OCI-M1 (cell line): ENCODE data around the gene CST4.
"Not testable (repeated sequence)": the region's sequence is repeated elsewhere in the genome, so short reads cannot be mapped to it uniquely, and the experiment has no call there.

Source experiments
- DNase-seq: peaks from one replicate; lab custom pipeline; 2025; lab: John Stamatoyannopoulos, UW

Gene CST4

DNA sequence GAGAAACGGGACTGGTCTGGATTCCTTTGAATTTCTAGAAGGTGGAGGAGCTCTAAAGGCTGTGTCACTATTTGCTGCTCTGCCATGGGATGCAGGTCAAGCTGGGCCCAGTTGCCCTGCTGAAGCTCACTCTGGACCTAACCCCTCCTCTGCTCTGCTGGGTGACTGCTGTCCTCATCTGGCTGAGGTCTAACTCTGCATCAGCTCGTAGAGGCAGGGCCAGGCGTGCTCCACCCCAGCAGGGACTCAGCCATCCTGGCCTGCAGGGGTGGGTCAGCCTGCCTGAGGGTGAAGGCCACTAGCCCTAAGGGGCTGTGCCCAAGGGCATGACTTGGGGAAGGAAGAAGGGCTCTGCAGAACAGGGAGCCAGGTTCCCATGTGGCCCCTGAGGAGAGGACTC lies 852 bp downstream of the CST4 start:
- DNase-seq = no peak

DNA sequence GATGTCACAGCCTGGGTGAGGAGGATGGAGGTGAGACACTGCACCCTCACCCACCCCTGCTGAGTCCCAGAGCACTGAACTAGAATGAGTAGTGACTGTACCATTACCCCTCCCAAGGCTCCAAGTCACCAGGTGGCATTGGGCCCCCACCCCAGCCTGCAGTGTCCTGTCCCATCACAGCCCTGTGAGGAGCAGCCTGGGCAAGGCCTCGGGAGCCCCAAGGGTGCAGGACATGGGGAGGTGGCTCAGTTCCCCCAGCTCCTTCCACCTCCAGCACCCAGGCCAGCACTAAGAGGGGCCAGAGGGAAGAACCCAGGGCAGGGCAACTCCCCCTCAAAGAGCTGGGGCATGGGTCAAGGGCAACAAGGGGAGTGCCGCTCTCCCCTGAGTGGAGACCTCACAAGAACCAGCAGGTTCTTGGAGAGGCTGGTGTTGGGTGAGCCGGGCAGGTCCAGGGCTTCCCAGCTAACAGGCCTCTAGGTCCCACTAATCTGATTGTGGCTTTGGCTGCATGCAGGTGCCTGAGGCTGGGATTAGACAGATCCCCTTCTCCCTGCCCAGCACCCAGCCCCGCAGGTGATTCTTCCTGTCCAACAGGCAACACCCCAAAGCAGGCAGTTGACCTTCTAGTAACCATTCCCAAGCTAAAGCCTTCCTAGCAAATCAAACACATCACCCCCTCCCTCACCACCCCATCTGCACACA lies 2.6 kb downstream of the CST4 start:
- DNase-seq = no peak

DNA sequence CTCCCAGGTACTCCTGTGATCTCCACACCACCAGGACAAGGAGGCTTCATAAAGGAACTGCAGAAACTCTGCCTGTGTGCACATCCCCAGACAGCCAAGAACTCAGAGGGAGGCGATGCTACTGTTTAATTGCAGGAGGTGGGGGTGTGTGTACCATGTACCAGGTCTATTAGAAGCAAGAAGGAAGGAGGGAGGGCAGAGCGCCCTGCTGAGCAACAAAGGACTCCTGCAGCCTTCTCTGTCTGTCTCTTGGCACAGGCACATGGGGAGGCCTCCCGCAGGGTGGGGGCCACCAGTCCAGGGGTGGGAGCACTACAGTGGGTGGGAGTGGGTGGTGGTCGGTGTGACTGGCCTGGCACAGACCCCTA lies 3.3 kb downstream of the CST4 start:
- DNase-seq = not testable (repeated sequence)

DNA sequence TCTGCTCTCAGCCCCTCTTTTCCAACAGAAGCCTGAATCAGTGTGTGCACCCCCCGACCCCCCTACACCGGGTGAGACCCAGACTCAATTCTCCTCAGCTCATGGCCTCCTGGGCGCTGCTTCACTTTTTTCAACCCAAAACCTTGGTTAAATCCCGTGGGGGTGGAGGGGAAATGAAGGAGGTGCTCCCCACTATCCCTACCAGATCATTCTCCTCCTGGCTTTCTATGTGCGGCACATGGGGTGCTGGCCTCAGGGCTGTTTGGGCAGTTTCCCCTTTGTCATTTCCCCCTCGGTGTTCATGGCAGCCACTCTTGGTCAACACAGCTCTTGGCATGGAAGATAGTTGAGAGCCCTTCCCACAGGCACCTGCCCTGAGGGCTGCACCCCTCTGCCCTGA lies 4.6 kb downstream of the CST4 start:
- DNase-seq = no peak

DNA sequence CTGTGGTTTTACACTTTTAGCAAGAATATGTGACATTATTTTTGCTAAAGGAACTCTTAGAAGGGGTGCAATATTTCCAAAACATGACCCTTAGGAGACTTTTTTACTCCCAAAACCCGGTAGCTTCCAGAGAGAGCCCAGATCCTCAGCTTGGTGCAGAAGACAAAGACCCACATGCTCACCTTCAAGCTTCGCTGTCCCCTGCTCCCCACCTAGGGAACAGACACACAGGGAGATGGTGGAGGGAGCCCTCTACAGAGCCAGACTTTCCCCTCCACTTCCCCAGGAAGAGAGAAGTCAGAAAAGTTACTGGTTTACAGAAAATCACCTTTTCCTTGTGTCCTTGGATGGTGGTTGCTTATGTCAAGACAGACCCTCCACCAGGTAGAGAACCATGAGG lies 5.0 kb downstream of the CST4 start:
- no peak for DNase-seq

DNA sequence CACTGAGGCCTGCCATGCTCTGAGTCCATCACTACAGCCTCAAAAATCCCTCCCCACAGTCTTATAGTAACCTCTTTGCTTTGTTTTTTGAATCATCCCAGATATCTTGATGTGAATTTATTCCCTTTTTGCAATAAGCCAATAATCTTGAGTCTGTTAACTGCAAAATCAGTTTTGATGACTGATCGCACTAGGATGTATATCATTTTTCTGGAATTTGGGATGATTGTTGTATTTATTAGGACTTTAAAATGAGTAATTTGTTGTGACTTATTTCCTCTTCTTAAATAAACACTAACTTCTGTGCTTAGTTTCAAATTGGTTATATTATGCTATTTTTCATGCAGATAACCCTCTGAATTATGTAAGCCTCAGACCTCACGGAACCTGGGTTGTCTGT lies 5.6 kb downstream of the CST4 start:
- no peak for DNase-seq

DNA sequence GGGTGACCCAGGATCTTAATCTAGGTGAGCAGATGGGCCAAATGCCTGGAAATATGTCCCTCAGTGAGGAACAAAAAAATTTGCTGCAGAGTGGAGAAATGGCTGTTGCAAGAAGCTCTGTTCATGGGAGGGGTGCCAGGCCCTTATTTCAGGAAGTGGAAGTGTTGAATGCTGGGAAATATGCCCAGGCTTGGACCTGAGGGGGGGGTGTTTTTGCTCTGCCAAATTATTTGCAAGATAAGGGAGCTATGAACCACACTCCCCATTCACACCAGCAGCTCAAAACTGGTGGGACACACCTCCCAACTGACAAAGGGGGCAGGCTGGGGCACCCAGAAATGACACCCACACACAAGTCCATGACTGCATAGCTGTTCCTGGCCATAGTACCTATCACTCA lies 8.7 kb downstream of the CST4 start:
- peak; percentile 12 for DNase-seq

DNA sequence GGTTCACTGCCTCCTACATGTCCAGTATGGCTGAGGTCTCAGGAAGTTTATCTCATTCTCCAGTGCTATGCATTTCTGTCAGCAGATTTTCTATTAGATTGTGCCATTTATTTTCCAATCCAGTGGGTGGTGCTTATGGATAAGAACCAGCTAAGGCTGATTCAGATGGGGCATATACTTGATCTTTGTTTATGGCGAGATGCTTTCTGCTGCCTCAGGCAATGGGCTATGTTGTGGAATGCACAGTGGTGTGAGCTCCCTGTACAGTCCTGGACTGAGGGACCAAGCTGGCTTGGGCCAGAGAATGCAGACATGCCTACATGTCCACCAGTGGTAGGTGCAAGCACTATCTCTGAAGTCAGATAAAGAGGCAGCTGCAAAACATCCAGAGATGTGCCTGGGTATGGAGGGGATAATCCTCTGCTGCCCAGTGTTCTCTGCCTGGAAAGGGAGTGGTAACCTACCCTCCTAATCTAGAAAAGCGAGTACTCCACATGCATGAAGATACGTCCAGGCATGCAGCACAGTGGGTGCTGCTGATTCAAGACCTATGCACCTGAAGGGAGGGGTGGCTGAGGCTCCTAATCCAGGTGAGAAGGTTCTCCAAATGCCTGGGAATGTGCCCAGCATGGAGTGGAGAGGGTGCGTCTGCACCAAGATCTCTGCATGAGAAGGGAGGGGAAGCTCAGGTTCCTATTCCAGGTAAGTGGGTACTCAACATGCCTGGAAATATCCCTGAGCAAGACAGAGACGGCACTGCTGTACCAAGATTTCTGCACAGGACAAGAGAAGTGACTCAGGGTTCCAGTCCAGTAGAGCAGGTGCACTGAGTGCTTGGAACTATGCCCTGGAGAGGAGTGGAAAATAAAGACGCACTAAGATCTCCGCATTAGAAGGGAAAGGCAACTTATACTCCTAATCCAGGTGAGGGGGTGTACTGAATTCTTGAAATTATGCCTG lies 9.4 kb downstream of the CST4 start:
- DNase-seq = no peak

DNA sequence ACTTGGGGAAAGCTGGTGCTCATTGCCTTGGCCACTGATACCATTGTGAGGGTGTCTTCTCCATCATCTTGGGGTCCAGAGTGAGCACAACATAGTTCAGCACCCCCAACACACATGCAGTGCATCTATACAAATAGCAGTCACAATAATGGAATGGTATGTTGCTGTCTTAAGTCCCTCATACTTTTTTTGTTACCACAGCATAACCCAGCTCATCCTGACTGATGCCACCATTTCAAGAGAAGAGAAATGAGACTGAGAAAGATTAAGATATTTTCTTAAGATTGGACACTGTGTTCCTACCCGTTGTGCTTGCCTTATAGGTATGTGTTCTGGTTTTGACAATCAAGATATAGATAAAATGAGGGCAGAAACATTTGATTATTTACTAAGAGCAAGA lies 15.6 kb downstream of the CST4 start:
- no peak for DNase-seq

DNA sequence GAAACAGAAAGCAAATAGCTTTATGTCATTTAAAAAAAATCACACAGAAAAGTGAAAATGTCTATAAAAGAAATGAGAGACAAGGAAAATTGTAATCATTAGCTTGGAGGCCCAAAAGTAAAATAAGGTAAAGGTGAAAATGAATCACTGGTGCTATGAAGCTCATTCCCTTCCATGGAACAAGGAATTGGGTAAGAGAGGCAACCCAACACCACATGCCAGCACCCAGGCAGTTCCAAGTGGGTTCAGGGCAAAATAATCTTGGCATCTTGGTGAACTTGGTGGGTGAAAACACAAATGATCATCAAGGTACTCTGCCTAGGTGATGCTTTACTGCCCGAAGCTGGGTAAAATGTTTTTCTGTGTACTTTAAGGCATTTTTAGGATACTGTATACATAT lies 16.7 kb downstream of the CST4 start:
- no peak for DNase-seq

DNA sequence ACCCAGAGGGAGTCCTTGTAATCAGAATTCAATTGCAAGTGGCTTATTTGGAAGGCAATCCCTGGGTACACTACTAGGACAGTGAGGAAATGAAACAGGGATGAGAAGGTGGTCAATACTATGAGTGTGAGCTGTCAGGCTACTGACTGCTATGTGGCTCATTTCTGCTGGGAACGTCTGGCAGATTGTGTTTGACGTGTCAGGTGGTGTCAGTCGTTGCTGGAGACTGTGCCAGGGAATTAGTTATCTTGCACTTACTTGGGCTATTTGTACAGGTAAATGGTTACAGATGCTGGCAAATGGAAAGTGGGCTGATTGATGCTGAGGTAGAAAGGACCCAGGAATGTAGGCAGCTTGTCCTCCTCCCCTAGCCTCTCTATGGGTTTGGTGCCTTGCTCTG lies 17.4 kb downstream of the CST4 start:
- no peak for DNase-seq

DNA sequence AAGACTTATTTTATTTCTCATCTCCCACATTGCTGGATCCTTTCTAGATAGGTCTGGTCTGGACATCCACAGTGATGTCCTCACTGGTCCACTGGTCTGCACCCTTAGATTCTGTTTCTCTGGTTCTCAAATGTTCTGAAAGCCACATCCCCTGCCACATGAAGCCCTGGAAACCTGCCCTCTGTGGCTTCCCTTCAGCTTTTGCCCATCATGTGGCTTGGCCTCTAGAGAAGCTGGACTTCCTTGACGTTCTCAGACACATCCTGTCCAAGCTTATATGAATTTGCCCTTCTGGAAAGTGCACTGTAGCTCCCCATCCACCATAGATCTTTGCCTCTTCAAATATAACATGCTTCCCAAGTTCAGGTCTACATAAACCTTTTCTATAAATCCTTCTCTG lies 18.5 kb downstream of the CST4 start:
- DNase-seq = no peak

DNA sequence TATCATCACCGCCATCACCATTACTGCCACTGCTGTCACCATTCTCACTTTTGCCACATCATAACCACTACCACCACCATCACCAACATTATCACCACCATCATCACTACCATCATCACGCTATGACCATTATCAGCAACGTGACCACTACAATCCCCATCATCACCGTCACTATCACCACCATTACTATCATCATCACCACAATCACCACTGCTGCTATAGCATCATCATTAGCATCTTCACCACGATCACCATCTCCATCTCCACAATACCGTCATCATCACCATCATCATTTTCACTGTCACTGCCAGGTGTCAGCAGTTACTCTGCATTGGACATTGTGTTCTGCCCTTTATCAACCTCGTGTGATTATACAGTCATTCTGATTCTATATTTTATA lies 19.0 kb downstream of the CST4 start:
- DNase-seq = no peak

DNA sequence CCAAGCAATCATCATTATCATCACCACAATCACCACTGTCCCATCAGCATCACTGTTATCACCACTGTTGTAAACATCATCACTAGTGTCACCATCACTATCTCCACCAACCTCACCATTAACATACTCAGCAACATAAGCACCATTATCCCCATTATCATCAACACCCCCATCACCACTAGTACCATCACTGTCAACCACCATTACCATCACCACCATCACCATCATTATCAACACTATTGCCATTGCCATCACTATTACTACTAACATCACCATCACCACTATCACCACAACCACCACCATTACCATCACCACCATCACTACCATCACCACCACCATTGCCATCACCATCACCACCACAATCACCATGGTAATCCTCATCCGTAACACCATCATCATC lies 19.5 kb downstream of the CST4 start:
- DNase-seq = no peak

DNA sequence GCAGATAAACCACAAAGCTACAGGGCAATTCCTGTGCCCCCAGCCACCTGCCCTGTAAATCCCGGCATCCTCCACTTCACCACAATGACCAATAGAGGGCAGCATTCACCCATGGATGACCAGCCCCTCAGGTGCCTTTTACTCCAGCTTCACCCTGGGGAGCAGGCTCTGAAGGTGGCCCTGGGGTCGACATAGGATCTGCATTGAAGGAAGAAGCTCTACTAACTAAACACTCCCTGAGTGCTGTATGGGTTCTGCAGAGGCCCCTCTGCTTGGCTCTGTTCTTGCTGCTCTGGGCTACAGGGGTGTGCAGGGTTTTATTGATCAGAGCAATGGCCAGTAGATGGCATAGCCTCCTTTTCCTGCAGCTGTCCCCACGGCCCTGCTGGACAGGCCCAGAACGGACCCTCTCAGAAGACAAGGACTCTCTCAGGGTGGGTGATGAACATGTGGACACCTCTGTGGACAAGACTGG lies 20.3 kb downstream of the CST4 start:
- peak; percentile 72 for DNase-seq

DNA sequence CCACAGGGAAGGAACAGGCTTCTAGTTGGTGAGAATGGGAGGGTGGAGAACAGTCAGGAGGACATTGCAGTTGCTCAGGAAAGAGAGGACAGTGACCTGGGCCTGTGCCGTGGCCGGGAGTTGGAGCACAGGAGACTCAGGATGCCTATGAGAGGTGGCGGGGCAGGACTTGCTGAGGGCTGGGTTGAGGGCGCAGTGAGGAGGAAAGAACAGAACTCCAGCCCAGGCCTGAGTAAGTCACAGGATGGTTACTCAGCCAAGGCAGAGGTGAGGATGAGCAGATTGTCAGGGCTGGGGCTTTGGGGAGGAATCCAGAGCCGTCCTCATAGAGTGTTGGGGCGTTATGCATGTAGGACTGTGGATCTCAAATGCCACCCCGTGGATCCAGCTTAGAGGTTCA lies 21.2 kb downstream of the CST4 start:
- no peak for DNase-seq

DNA sequence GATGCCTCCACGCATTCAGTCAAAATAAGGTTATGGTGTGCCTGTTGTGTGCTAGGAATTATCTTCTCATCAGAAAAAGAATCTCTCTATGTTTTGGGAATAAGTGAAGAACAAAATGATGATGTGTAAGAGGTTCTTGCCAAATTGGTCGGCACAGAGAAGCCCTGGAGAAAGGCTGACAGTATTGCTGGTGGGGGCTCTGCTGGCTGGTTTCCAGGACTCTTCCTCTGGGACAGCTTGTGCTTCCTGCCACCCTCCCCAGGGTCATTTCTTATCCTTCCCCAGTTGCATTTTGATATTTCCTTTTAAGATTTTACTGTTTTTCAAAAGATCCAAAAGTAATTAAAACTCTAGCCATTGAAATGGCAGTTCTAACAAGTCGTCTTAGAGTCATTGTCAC lies 22.1 kb downstream of the CST4 start:
- no peak for DNase-seq

DNA sequence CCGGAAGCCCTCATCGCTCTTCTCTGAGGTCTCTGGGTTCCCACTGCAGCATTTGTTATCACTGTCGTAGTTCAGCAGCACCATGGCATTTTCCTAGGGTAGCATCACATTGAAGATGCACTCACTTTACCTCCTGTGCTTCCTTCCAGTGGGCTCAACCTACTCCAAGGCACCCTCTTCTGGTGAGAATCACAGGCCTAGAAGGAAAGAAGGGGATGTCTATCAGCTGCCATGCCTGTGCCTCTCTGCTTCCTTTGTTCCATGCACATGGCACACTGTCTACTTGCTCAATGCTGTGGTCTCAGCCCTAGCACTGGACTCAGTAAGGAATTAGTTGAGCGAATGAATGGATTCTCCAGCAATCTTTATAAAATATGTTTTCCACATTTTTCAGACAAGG lies 22.6 kb downstream of the CST4 start:
- peak; percentile 9 for DNase-seq

DNA sequence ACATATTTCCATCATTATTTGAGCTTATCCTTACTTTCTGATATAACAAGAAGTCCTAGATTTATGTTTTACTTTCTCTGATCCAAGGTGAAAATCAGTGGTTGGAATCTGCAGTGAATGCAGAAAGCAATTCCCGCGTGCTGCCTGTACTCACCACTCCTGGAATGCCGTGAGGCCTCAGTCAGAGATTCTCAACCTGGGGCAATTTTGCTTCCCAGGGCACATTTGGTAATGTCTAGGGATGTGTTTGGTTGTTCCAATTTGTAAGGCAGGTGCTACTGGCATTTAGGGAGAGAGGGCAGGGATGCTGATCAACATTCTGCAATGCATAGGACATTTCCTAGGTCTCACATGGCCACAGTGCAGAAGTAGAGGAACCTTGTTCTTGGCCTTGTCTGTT lies 23.9 kb downstream of the CST4 start:
- DNase-seq = no peak

DNA sequence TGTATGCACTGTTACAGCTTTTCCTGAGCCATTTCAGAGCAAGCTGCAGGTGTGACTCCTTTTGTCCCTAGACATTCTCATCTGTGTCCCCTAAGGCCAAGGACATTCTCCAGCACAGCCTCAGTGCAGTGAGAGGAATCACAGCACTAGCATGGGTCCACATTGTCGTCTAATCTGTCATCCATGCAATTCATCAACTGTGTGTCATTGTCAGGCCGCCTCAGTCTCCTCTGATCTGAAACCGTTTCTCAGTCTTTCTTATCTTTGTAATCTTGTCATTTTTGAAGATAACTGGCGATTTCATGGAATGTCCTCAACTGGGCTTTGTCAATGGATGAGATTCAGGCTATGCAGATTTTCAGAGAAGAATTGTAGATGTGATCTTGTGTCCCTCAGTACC lies 24.8 kb downstream of the CST4 start:
- DNase-seq = not testable (repeated sequence)

DNA sequence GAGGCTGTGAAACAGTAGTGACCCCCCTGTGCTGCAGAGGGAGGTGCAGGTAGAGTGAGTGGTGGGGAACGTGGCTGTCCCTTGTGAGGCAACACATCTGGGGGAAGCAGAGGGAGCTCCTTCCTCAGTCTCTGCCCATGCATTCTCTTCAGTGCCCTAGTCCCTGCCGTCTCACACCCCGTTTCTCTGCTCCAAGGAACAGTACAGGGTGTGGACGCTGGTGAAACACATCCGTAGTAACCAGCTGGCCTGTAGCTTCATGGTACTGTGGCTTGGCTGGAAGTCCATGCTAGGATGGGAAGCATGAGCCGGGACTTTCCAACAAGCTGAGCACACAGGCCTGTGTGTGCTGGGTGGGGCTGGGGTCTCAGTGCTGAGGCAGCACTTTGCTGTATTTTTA lies 25.7 kb downstream of the CST4 start:
- no peak for DNase-seq

DNA sequence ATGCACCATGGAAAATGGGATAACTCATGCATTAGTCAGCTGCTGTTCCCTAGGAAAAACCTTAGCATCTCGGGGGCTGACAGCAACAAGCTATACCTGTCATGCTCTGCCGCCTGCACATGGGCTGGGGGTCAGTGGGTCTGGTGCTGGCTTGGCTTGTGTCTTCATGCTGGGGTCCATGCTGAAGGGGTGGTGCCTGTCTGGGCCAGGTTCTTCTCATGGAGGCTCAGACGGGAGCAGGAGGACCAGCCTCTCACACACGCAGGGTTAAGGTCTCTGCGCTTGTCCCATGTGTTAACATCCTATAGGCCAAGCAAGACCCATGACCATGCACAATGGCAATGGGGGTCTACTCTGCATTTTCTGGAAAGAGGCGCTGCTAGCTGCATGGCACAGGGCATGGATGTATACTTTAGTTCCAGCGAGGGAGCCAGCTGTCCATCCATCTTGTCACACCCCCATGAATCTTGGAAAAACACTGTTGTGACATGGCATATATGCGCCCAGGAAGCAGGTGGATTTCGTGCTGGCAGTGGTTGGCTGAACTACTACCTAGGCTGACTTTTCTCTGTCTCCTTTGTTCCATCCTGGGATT lies 26.5 kb downstream of the CST4 start:
- DNase-seq = no peak

DNA sequence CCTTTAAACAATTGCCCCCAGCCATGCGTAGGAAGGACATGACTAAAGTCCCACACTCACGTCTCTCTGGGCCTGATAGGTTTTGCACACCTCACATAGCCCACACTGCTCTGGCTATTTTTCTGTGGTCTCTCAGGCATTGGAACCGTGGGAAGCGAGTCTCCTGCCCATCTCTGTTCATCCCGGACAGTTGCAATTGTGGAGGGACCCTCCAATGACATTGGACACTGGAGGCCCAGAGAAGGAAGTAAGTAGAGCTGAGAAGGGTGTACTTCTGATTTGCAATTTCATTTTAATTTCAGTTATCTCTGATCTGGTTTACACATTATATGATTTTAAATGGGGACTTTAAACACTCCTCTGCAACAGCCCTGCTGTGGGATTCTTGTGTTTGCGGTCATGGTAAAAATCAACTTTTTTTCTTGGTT lies 27.8 kb downstream of the CST4 start:
- peak; percentile 19 for DNase-seq
